NCI-H524 (cell line): ENCODE data around the gene UBE2B.
"Not testable (repeated sequence)": the region's sequence is repeated elsewhere in the genome, so short reads cannot be mapped to it uniquely, and the experiment has no call there.

Source experiments
- DNase-seq, 2 experiments: peaks; one replicate each; lab custom pipeline; 2025; lab: John Stamatoyannopoulos, UW

UBE2B gene

DNA sequence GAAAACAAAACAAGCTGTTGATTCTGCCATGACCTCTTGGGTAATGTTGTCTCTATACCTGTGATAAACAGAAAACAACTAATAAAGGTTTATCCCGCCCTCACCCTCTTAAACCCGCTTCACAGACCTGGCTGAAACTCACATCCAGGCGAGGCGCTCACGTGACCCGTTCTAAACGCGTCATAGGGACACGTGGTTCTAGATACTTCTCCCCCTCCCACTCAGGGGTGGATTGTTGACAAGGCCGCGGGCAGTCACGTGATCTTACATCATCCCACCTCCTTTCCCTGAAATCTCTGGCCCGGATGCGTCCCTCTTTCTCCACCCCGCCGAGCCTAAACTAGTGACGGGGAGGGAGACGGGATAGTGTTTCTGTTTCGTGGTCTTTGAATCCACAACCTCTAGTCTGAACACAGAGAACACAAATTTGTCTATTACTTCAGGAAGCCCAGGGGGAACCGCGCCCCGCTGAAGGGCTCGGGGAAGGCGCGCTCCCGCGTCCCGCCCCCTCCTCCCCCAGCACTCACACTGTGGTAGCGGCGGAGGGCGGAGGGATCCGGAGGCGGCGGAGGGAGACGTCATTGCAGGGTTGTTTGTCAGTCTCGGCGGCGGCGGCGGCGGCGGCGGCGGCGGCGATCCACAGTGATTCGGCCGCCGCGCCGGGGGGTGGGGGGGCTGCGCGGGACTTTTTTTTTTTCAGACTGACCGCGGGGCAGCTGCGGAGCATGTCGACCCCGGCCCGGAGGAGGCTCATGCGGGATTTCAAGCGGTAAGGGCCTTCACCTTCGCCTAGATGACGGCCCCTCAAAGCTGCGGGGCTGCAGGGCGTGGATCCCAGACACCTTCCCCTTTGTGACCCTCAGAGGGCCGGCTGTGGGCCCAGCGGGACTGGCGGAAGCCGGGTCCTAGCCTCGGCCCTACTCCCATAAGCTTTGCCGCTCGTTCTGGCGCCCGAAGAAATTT, at the start of gene UBE2B:
Gene UBE2B, plus strand, starts transcription at position 699 of the 963 bp plus-strand sequence. Its CDS starts 27 bp downstream, at position 726.
- peak; percentile 96 to 98 for DNase-seq

DNA sequence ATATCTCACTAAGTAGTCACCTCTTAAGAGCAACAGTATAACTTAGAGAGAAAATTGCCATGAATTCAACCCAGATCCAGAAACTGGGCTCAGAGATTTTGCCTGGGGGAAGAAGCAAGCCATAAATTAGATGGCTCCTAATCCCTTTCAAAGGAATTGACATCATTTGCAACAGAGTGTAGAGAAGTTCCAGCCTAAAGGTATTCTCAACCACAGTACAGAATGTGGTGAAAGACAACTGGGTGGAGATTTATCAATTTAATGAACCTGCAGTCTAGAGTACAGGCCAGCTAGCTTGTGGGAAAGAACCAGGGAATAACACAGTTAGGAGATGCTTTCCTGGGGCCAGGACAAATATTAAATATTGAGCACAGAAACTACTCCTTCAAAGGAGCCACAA, 44.0 kb upstream of the UBE2B start:
- no peak for DNase-seq

DNA sequence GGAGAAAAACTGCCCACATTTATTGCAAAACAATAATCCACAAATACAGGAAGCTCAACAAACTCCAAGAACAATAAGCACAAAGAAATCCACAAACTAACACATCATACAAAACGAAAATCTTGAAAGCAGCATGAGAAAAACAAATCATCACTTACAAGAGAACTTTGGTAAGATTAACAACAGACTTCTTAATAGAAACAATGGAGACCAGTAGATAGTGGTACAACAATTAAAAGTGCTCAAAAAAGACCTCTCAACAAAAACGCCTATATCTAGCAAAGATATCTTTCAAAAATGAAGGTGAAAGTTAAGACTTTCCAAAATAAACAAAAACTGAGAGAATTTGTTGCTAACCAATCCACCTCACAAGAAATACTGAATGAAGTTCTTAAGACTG, 42.8 kb upstream of the UBE2B start:
- DNase-seq: no peak

DNA sequence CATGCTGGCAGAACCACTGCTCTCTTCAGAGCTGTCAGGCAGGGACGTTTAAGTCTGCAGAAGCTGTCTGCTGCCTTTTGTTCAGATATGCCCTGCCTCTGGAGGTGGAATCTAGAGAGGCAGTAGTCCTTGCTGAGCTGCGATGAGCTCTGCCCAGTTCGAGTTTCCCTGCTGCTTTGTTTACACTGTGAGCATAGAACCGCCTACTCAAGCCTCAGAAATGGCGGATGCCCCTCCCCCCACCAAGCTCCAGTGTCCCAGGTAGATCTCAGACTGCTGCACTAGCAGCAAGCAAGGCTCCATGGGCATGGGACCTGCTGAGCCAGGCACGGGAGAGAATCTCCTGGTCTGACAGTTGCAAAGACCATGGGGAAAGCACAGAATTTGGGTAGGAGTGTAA, 34.5 kb upstream of the UBE2B start:
- not testable (repeated sequence) for DNase-seq

DNA sequence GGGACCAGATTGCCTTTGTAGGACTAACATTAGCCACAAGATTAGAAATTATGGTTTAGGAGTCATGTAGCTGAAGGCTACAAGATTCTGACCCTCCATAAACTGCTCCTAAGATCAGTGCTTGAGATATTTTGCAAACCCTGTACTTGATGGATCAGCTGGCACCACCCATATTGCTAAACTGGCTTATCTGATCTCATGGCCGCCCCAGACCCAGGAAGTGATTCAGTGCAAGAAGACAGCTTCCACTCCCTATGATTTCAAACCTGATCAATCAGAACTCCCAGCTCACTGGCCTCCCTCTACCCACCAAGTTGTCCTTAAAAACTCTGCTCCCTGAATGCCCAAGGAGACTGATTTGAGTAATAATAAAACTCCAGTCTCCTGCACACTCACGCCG, 27.9 kb upstream of the UBE2B start:
- not testable (repeated sequence) for DNase-seq

DNA sequence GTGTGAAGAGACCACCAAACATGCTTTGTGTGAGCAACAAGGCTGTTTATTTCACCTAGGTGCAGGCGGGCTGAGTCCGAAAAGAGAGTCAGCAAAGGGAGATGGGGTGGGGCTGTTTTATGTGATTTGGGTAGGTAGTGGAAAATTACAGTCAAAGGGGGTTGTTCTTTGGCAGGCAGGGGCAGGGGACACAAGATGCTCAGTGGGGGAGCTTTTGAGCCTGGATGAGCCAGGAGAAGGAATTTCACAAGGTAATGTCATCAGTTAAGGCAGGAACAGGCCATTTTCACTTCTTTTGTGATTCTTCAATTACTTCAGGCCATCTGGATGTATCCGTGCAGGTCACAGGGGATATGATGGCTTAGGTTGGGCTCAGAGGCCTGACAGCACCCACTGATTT, 25.9 kb upstream of the UBE2B start:
- DNase-seq: not testable (repeated sequence)

DNA sequence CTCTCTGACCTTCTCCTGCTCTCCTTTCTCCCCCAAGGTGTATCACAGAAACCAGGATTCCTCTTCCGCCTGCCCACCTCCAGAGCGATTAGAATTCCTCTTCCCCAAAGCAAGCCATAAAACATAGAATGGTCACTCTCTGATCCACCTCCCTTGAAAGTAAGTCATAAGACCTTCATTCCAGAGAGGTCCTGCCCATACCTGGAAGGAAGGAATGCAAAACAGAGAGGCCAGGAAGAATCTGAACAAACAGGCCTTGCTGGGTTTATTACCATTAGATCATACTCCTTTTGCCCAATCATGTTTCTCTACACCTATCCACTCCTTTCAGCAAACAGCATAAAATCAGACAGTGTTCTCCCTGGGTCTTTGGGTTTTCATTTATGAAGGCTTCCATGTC, 25.4 kb upstream of the UBE2B start:
- DNase-seq: no peak

DNA sequence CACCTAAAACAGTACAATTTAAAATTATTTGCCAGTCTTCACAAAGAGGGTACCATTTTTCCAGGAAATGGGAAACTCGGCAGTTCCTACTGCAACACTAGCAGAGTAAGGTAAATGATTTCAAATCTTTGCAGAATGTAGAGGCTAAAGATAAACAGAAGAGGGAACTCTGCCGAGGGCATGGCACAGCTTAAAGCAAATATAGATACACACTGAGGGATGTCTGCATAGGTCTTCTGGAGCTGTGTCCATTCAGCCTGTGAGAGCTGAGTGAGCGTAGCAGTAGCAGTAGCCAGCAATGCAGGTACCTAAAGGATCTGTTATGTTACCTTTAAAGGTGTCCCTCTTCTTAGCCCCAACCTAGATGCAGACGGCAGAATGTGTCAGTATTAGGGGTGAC, 21.9 kb upstream of the UBE2B start:
- no peak for DNase-seq

DNA sequence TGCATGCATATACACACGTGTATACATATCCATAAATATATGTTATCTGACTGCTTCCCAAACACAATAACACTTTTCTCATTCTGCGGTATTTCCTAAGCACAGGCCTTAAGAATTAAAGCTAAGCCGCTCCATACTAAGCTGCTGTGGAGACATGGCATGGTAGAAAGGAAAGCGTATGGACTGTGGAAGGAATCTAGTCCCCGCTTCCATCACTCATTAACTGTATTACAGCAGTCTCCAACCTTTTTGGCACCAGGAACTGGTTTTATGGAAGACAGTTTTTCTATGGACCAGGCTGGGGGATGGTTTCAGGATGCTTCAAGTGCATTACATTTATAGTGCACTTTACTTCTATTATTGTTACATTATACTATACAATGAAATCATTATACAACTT, 15.7 kb upstream of the UBE2B start:
- DNase-seq: no peak

DNA sequence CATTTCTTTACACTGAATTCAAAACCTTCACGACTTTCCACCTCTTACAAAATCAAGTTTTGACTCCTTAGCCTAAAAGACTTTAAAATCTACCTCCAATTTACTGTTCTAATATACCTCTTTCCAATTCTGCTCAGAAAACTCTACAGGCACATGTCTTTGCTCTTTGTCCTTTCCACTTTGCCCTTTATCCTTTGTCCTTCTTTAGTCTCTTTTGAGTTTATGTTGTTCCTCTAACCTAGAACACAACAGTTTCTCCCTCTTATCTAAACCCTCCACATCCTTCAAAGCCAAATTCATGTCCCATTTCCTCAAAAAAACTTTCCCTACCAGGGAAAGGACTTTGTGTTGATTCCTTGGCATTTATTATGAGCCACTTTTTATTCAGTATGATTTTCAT, 5.8 kb upstream of the UBE2B start:
- no peak for DNase-seq

DNA sequence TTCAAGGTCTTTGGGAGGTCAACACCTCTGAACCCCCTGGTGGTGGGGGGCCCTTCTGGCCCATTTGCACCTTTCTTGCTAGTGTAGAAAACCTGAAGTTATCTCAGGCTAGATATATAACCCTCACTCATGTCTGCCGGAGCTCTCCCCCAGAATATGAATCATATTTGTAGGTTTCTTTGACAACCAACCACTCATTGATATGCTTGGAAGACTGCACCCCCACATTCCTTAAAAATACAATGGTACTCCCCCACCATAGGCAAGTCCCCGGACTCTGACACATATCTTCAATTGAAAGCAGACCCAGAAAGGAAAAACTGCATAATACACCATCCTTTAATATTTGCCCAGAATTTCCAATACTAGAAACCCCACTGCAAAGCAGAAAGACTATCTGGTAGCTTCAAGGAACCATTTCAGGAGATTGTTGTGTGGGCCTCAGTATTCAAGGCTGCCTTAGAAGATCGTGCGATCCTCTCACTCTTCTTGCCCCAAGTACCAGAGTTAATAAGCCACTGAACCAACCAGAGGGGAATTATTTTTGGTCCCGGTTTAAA, 978 bp upstream of the UBE2B start:
- no peak for DNase-seq

DNA sequence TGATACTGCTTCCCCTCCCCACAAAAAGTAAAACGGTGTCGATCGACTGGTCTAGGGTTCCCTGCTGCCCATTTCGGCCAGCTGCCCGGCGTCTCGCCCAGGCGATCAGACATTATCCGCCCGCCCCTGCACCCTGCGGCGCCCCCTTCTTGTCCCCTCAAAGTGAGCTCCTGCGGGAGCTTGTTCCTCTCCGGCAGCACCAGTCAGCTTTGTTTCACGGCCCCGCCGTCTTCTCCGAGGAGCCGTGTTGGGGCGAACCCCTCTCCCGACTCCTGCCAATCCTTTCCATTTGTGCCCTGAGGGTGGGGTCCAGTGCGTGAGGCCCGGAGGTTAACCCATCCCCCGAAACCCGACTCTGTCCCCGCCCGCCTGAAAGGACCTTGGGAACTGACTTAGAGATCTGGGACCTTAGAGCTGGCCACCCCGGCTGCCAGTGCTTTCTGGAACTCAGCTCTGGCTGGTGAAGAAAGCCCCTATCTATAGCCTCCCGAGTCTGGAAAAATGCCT, 518 bp downstream of the UBE2B start:
- DNase-seq: peak; percentile 29 to 48

DNA sequence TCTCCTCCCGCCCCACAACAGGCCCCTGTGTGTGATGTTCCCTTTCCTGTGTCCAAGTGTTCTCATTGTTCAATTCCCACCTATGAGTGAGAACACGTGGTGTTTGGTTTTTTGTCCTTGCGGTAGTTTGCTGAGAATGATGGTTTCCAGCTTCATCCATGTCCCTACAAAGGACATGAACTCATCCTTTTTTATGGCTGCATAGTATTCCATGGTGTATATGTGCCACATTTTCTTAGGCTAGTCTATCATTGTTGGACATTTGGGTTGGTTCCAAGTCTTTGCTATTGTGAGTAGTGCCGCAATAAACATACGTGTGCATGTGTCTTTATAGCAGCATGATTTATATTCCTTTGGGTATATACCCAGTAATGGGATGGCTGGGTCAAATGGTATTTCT, 2.3 kb downstream of the UBE2B start:
- DNase-seq: not testable (repeated sequence)

DNA sequence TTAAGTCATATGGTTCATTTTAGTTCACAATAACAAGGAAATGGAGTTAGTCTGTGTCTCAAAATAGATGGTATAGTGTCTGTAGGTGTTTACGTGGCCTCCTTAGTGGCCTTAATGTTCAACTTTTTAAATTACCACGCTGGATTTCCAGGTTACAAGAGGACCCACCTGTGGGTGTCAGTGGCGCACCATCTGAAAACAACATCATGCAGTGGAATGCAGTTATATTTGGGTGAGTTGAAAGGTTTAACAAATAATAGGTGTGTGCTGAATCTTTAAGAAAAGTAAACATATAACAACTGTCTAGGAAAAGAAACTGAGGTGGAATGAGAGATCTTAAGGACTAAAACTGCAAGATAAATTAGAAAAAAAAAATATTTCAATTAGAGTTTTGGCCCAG, 2.9 kb downstream of the UBE2B start:
- DNase-seq: no peak

DNA sequence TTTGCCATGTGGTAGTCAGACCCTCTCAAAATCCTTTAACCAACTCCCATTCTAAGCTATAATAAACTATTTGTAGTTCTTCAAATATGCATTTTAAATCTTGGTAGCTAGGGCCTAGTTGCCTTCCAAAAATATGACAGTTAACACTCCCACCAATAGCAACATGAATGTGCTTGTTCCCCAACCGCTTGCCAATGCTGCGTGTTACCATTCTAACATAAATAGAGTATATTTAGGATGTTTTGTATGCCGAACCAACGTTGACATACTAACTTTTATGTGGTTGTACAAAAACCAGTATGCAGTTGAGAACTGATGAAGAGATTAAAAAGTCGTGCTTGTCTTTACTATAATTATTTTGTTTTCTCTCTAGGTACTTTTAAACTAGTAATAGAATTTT, 9.0 kb downstream of the UBE2B start:
- DNase-seq: no peak

DNA sequence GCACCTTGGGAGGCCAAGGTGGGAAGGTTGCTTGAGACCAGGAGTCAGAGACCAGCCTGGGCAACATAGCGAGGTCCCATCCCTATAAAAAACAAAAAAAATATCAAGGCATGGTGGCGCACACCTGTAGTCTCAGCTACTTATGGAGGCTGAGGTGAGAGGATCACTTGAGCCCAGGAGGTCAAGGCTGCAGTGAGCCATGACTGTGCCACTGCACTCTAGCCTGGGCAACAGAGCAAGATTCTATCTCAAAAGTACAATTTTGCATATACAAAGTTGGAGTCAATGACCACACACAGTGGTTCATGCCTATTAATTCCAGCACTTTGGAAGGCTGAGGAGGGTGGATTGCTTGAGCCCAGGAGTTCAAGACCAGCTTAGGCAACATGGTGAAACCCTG, 10.8 kb downstream of the UBE2B start:
- not testable (repeated sequence) for DNase-seq

DNA sequence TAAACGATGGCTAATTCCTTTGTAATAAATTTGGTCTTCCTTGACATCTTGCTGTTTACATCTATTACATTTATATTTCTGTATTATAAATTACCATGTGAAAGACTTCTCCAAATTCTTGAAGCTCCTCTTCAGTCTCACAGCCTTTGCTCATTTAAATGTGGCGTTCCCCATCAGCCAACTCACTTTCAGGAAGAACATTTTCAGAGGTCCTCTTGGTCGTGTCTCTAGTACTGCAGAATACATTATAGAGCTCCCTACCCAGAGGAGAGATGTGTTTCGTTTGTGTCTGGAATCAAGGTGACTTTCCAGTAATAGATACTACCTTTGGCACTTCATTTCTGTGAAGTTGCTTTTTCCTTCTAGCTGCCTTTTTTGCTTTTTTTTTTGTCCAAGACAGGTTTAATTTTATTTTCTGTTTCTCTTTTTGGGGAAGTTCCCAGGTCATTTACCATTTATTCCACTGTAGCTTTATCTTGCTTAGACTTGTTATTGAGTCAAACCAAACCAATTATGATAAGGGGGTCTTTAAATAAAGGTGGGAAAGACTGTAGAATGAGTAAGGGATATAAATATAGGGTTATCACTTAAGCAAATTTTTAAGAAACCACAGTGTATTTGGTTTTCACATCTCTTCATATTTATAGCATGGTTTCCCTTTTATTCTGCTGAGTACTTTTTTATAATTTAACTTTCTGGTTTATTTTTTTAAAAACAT, 12.8 kb downstream of the UBE2B start:
- DNase-seq: no peak

DNA sequence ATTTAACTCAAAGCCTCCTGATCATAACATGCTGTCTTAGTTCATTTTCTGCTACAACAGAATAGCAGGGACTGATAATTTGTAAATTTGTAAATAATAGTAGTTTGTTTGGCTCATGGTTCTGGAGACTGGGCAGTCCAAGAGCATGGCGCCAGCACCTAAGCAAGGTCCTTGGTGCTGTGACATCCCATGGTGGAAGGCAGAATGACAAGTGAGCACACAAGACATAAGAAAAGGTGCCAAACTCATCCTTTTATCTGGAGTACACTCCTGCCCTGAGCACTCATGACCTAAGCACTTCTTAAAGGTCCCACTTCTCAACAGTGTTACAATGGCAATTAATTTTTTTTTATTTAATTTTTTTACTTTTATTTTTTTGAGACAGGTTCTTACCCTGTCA, 16.1 kb downstream of the UBE2B start:
- DNase-seq: no peak

DNA sequence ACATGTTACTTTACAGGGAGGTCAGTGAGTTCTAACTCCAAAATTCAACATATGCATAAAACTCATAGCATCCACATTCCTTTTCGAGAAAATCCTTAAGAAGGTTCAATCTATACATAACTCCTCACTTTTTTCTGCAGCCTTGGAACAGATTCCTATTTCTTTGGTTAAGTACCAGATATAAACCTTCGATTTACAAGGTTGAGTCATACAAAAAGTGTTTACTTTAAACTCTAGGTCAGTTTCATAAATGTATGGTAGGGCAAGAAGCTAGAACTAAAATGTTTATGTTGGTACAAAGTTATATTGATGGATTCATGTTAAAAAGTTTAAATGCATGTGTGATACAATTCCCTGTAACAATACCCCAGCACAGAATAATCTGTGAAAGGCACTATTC, 20.9 kb downstream of the UBE2B start:
- no peak for DNase-seq

DNA sequence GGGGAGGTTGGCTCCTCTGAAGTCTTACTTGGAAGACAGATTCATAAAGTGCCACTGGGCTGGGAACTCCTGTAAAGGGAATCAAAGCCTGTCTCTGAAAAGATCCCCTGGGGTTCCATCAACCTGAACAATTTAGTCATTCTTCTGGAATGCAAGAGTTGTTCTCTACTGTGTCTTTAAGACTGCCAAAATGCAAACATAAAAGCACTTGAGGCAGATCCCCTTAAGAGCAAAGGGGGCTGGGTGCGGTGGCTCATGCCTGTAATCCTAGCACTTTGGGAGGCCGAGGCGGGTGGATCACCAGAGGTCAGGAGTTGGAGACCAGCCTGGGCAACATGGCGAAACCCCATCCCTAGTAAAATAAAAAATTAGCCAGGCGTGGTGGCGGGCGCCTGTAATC, 23.6 kb downstream of the UBE2B start:
- DNase-seq: no peak

DNA sequence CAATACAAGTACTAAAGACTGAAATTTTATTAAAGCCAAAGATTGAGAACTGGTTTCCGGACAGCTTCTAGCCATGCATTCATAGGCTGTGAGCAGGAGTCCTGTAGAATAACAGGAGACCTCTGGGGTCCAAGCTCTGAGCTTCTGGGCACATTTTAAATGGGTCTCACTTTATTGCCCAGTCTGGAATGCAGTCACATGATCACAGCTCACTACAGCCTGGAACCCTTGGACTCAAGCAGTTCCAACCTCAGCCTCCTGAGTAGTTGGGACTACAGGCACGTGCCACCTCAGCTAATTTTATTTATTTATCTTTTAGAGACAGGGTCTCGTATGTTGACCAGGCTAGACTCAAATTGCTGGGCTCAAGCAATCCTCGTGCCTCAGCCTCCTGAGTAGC, 24.9 kb downstream of the UBE2B start:
- DNase-seq: no peak

DNA sequence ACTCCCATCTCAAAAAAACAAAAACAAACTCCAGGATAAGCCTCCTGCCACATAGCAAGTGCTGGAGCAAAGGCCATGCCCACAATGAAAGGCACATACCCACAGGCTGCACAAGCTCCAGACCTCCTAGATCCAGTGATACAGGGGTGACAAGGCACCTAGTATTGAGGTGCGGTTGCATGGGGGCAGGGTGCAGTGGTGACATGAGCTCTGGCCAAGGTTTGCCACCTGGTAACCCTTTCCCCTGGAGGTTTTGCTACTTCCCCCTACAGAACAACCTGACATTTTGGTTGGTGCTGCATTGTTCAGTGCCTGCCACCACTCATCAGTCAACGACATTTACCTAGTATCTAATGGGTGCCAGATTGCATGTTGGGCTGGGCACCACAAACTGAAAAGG, 25.8 kb downstream of the UBE2B start:
- no peak for DNase-seq
